GM13977 (cell line): ENCODE data around the gene PHLDB1.
"Not testable (repeated sequence)": the region's sequence is repeated elsewhere in the genome, so short reads cannot be mapped to it uniquely, and the experiment has no call there.

ENCODE experiments used
- DNase-seq: peaks from one replicate; pipeline ENCODE4 v3.0.0; 2012; ENCODE audit warnings: low spot score
- CTCF ChIP-seq: IDR thresholded peaks from 2 replicates; pipeline ENCODE4 v1.5.1; 2012; ENCODE audit warnings: mild to moderate bottlenecking, control low read depth; ENCODE audit not compliant: insufficient read depth; ENCODE audit errors: extremely low read depth, missing control alignments
- in situ Hi-C: fragments of 300-500 bp; cut with MboI; formaldehyde crosslinking; loops from one replicate; pipeline ENCODE4 v1.12.0; 2022; ENCODE audit warnings: low sequenced_read_pairs, low pct_unique_long_range_greater_than_20kb, mixed read lengths, inconsistent platforms; ENCODE audit not compliant: unreplicated experiment

PHLDB1 gene

GRCh38 chr11:118596224-118597146, 10.9 kb upstream of the PHLDB1 start:
- in situ Hi-C loops, result no loop called here
- TF ChIP-seq CTCF, result no peak
- DNase-seq, result no peak

DNA sequence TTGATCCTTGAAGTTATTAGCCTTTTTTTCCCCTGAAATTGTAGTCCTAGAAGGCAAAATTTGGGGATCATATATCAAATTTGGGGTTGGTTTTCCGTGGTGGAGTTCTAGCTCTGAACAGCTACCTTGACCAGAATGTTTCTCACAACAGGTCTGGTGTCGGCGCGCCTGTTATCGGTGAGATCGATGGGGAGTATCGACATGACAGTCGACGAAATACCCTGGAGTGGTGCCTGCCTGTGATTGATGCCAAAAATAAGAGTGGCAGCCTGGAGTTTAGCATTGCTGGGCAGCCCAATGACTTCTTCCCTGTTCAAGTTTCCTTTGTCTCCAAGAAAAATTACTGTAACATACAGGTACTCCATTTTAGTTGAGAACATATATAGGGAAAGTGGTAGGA, 9.9 kb upstream of the PHLDB1 start:
- no peak for TF ChIP-seq CTCF
- no peak for DNase-seq
- in situ Hi-C loops, result no loop called here

DNA sequence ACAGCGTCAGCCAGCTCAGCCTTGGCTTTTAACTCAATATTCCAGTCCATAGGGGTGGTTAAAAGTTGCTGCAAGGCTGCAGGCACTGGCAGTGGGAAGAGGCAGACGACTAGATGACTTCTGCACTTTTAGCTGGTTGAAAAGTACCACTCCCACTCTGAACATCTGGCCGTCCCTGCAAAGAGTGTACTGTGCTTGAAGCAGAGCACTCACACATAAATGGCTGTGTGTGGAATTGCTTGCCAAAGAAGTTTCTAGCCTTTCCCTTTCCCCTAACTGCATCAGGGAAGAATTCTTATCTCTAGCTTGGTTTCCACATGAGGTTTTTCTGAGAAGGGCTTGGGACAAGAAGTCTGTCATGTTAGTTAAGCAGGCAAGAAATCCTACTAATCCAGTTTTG, 5.1 kb upstream of the PHLDB1 start:
- TF ChIP-seq CTCF, result no peak
- in situ Hi-C loops, result no loop called here
- DNase-seq, result no peak

DNA sequence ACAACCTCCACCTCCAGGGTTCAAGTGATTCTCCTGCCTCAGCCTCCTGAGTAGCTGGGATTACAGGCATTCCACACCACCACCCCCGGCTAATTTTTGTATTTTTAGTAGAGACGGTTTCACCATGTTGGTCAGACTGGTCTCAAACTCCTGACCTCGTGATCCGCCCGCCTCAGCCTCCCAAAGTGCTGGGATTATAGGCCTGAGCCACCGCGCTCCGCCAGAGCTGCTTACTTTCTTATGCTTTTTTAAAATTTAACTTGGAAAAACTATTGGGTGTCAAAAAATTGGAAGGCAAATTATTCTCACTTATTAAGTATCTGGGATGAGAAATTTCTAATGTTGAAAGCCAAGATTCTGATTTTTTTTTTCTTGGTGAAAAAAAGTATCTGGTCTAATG, 3.7 kb upstream of the PHLDB1 start:
- in situ Hi-C loops, DNase-seq: not testable (repeated sequence)

DNA sequence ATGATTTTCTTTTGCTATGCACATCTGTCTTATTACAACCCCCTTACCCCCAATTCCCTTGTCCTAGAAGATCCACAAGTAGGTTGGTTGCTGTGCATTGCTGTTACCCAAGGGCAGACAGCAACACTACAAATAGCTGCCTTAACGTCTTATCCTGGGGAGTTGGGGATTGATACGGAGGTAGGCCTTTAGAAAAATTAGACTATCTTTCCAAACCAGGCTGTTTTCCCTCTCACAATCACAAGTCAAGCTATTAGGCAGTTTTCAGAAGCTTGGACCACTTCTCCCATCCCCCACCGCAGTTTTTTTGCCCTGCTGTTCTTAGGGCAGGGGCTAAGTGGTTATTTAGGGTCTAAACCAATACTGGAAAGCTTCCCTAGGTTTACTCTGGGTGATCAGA, 2.8 kb upstream of the PHLDB1 start:
- in situ Hi-C loops, result no loop called here
- DNase-seq, result no peak
- no peak for TF ChIP-seq CTCF

GRCh38 chr11:118605116-118605867, 2.1 kb upstream of the PHLDB1 start:
- in situ Hi-C loops, result no loop called here
- no peak for TF ChIP-seq CTCF
- DNase-seq, result no peak
